HCT116 (cell line): ENCODE data around the gene MRAS. TPM values are rescaled to one million over a fixed set of nuclear protein-coding genes. Genes with fewer than 3 reads are reported as not detected.
A peak's percentile ranks its signal among the peaks of the same experiment; 100 is the strongest.

Experiments
- ATAC-seq: fragments of 200-7000 bp; cut with Tn5 transposase; 2 replicates; pipeline ENCODE4 v1.9.1; 2020; ENCODE audit warnings: mild to moderate bottlenecking, moderate library complexity
- BruUV-seq: library from RNA; stranded (reverse); fragments of 400-500 nt; replicated peaks from 2 replicates; lab custom pipeline; 2021; lab: Mats Ljungman, UMichigan
- CTCF ChIA-PET: fragments of 300-600 bp; sonication (Branson Sonifier 250); formaldehyde crosslinking; loops from one replicate; lab custom pipeline; 2021; ENCODE audit warnings: antibody characterized with exemption; lab: Charles Lee
- POLR2A ChIA-PET: fragments of 300-600, 350-600 bp; sonication (Branson Sonifier 250); formaldehyde crosslinking; loops from one replicate; lab custom pipeline; 2021; ENCODE audit warnings: antibody characterized with exemption; lab: Charles Lee
- RAD21 ChIA-PET, 2 experiments: fragments of 300-600 bp; sonication (Branson Sonifier 250); formaldehyde crosslinking; loops; one replicate each; lab custom pipeline; 2023; ENCODE audit warnings: low total read pairs in 2 of 2; ENCODE audit not compliant: uncharacterized antibody in 2 of 2, unreplicated experiment in 2 of 2, low non-redundant PET in 1 of 2; lab: Charles Lee
- DNase-seq: peaks from one replicate; pipeline ENCODE4 v3.0.0-alpha.2; 2010; ENCODE audit warnings: low read depth, low spot score
- H2AFZ ChIP-seq: fragments of 200-600 bp; shearing (Covaris generic), sonication (generic); 2 replicates; pipeline ENCODE4 v1.6.1; 2017; ENCODE audit warnings: low read depth, mixed run types, mixed read lengths, antibody characterized with exemption, low read length; ENCODE audit not compliant: poor library complexity, severe bottlenecking
- H3K27ac ChIP-seq: 2 replicates; pipeline ENCODE4 v1.5.1; 2012; ENCODE audit warnings: low read depth, low read length
- H3K27me3 ChIP-seq: fragments of 200-600 bp; sonication (generic); 2 replicates; pipeline ENCODE4 v1.6.1; 2016; ENCODE audit warnings: mixed run types, low read length, mixed read lengths; ENCODE audit not compliant: insufficient read depth
- H3K36me3 ChIP-seq, 2 experiments: fragments of 200-500 bp in 1 of 2; fragments of 200-600 bp in 1 of 2; sonication (Bioruptor generic) in 1 of 2; sonication (generic) in 1 of 2; 2 replicates each; pipeline versions ENCODE4 v1.5.1 to v1.6.1; 2014 to 2016; ENCODE audit warnings: low read length in 2 of 2, inconsistent platforms in 1 of 2, mixed read lengths in 1 of 2, mixed run types in 1 of 2; ENCODE audit not compliant: insufficient read depth in 2 of 2, control insufficient read depth in 1 of 2
- H3K4me1 ChIP-seq, 2 experiments: fragments of 200-600 bp in 1 of 2; sonication (generic) in 1 of 2; 2 replicates each; pipeline versions ENCODE4 v1.5.1 to v1.6.1; 2012 to 2017; ENCODE audit warnings: low read length in 2 of 2, inconsistent platforms in 1 of 2, mild to moderate bottlenecking in 1 of 2, mixed read lengths in 1 of 2, mixed run types in 1 of 2, moderate library complexity in 1 of 2; ENCODE audit not compliant: insufficient read depth in 2 of 2, control insufficient read depth in 1 of 2
- H3K4me2 ChIP-seq: fragments of 200-600 bp; sonication (generic); 2 replicates; pipeline ENCODE4 v1.6.1; 2017; ENCODE audit warnings: mixed run types, low read length, mixed read lengths
- H3K4me3 ChIP-seq, 2 experiments: fragments of 200-600 bp in 1 of 2; sonication (generic) in 1 of 2; replicated peaks in 1 of 2; 2 replicates each; pipeline ENCODE4 v1.5.1; 2011 to 2016; ENCODE audit warnings: low read length in 2 of 2, control low read depth in 1 of 2, low read depth in 1 of 2, mild to moderate bottlenecking in 1 of 2, mixed read lengths in 1 of 2, mixed run types in 1 of 2
- H3K79me2 ChIP-seq: fragments of 200-600 bp; sonication (generic); 2 replicates; pipeline ENCODE4 v1.6.1; 2017; ENCODE audit warnings: mild to moderate bottlenecking, mixed run types, low read length, moderate library complexity, mixed read lengths; ENCODE audit not compliant: insufficient read depth
- H3K9ac ChIP-seq: fragments of 200-600 bp; sonication (generic); 2 replicates; pipeline ENCODE4 v1.6.1; 2016; ENCODE audit warnings: low read length, mixed read lengths
- H3K9me2 ChIP-seq: fragments of 200-600 bp; sonication (generic), shearing (Covaris generic); 2 replicates; pipeline ENCODE4 v1.6.1; 2017; ENCODE audit warnings: mixed run types, mild to moderate bottlenecking, moderate library complexity; ENCODE audit not compliant: insufficient read depth
- H3K9me3 ChIP-seq, 2 experiments: fragments of 200-500 bp in 1 of 2; fragments of 200-600 bp in 1 of 2; sonication (Bioruptor generic) in 1 of 2; sonication (generic) in 1 of 2; 2 replicates each; pipeline ENCODE4 v1.6.1; 2014 to 2017; ENCODE audit warnings: low read length in 2 of 2, mixed read lengths in 2 of 2, inconsistent platforms in 1 of 2, low read depth in 1 of 2, mild to moderate bottlenecking in 1 of 2, mixed run types in 1 of 2, moderate library complexity in 1 of 2; ENCODE audit not compliant: control insufficient read depth in 1 of 2, insufficient read depth in 1 of 2
- H4K20me1 ChIP-seq: fragments of 200-600 bp; sonication (generic), shearing (Covaris generic); 2 replicates; pipeline ENCODE4 v1.6.1; 2017; ENCODE audit warnings: mixed run types, mild to moderate bottlenecking, moderate library complexity; ENCODE audit not compliant: insufficient read depth
- CTCF ChIP-seq, 3 experiments: fragments of 200-600 bp in 1 of 3; sonication (generic) in 1 of 3; IDR thresholded peaks in 2 of 3; conservative IDR thresholded peaks in 1 of 3; 2 replicates each; pipeline ENCODE4 v1.5.1; 2012 to 2017; ENCODE audit warnings: low read depth in 2 of 3, low read length in 2 of 3, antibody characterized with exemption in 1 of 3, borderline replicate concordance in 1 of 3, control low read depth in 1 of 3, mild to moderate bottlenecking in 1 of 3, mixed read lengths in 1 of 3, mixed run types in 1 of 3, moderate library complexity in 1 of 3; ENCODE audit not compliant: insufficient read depth in 1 of 3
- ELF1 ChIP-seq: IDR thresholded peaks from 2 replicates; pipeline ENCODE4 v1.6.1; 2012; ENCODE audit warnings: low read depth, borderline replicate concordance
- RAD21 ChIP-seq: IDR thresholded peaks from 2 replicates; pipeline ENCODE4 v1.6.1; 2012; ENCODE audit warnings: low read depth, mild to moderate bottlenecking
- TCF7L2 ChIP-seq: IDR thresholded peaks from 2 replicates; pipeline ENCODE4 v1.7.0; 2011; ENCODE audit warnings: borderline replicate concordance, inconsistent platforms; ENCODE audit not compliant: insufficient read depth, insufficient read length; ENCODE audit errors: extremely low read depth
- intact Hi-C: fragments of 100-400 bp; cut with micrococcal nuclease; formaldehyde crosslinking; loops from 2 replicates; pipeline ENCODE4 v1.10.0; 2022
- total RNA-seq: library from RNA; stranded (reverse); gene quantifications from one replicate; pipeline ENCODE4 v1.2.1, GENCODE V29; 2021; ENCODE audit not compliant: unreplicated experiment
- TF ChIP-seq, protein P1 (sequence below): IDR thresholded peaks from 2 replicates; pipeline ENCODE4 v1.6.1; 2012; ENCODE audit warnings: low read depth

Gene MRAS
- total RNA-seq, 1 experiment from 2014 or later, result 13.5 TPM

DNA sequence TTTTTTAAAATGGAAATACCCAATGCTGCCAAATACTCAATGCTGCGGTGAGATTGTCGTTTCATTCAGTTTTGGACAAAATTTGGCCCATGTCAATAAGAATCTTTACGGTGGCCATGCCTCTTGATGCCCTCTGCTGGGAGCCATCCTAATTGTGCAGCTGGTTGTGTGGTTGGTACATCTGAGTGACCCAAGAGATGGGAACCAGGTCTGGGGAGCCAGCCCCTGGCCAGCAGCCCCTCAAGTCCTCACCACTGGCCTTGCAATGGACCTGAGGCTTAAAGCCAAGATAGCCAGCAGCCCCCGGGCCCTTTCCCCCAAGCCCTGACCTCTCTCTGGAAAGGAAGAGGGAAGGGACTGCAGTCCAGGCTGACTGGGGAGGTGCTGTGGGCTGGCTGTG, 49.6 kb downstream of the MRAS start:
- intact Hi-C loops, result loop anchor here (1.0 kb wide), 2 partner anchors 66 to 217 kb away; no protein-coding TSS in a partner anchor

More for the DNA sequence above, 49.6 kb downstream of the MRAS start:
- no peaks in the 10 kb centered on the region for H3K9me3 ChIP-seq
- no peak for DNase-seq
- TF ChIP-seq, protein P1, sequence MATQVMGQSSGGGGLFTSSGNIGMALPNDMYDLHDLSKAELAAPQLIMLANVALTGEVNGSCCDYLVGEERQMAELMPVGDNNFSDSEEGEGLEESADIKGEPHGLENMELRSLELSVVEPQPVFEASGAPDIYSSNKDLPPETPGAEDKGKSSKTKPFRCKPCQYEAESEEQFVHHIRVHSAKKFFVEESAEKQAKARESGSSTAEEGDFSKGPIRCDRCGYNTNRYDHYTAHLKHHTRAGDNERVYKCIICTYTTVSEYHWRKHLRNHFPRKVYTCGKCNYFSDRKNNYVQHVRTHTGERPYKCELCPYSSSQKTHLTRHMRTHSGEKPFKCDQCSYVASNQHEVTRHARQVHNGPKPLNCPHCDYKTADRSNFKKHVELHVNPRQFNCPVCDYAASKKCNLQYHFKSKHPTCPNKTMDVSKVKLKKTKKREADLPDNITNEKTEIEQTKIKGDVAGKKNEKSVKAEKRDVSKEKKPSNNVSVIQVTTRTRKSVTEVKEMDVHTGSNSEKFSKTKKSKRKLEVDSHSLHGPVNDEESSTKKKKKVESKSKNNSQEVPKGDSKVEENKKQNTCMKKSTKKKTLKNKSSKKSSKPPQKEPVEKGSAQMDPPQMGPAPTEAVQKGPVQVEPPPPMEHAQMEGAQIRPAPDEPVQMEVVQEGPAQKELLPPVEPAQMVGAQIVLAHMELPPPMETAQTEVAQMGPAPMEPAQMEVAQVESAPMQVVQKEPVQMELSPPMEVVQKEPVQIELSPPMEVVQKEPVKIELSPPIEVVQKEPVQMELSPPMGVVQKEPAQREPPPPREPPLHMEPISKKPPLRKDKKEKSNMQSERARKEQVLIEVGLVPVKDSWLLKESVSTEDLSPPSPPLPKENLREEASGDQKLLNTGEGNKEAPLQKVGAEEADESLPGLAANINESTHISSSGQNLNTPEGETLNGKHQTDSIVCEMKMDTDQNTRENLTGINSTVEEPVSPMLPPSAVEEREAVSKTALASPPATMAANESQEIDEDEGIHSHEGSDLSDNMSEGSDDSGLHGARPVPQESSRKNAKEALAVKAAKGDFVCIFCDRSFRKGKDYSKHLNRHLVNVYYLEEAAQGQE, result no peak
- TF ChIP-seq TCF7L2 (no peak), CTCF (IDR thresholded peaks at IDR 0.05 in 2 of 3, conservative IDR thresholded peaks at IDR 0.05 in 1 of 3; ENCODE audit: borderline replicate concordance in 1 of 3, insufficient read depth in 1 of 3, low read depth in 2 of 3, low read length in 2 of 3) (peak; percentile 21 to 46 (median 34); a peak in 4 of 6 replicates), ELF1 (no peak), RAD21 (peak; percentile 53)
- TF ChIP-seq, all 23 proteins: peak for 2
- ATAC-seq, result peak; percentile 62; the same call in 1 of the 2 replicates
- ChIA-PET RAD21 (no interaction called here), POLR2A (no interaction called here), CTCF (no interaction called here)
- H3K27ac ChIP-seq, result no peak overlapping the region
- no peak overlapping the region for H2AFZ ChIP-seq
- H3K79me2 ChIP-seq, result no peaks in the 10 kb centered on the region
- BruUV-seq, result no TSS peak
- H3K4me2 ChIP-seq, result no peak overlapping the region
- H4K20me1 ChIP-seq, result no peaks in the 10 kb centered on the region
- H3K27me3 ChIP-seq, result no peaks in the 10 kb centered on the region
- H3K36me3 ChIP-seq, result no peaks in the 10 kb centered on the region
- no peak overlapping the region for H3K4me3 ChIP-seq
- no peak overlapping the region for H3K9ac ChIP-seq
- no peaks in the 10 kb centered on the region for H3K4me1 ChIP-seq
- H3K9me2 ChIP-seq, result no peaks in the 10 kb centered on the region
